HepG2 (cell line): ENCODE data around the gene PCNA. TPM values are rescaled to one million over a fixed set of nuclear protein-coding genes. Genes with fewer than 3 reads are reported as not detected.
A peak's percentile ranks its signal among the peaks of the same experiment; 100 is the strongest.

Source experiments
- AHR ChIP-seq: IDR thresholded peaks from 2 replicates; pipeline ENCODE4 v1.6.1; 2018; ENCODE audit warnings: missing genetic modification reagents, missing compliant biosample characterization
- BORCS8-MEF2B ChIP-seq: sonication (generic); formaldehyde crosslinking; IDR thresholded peaks from 2 replicates; pipeline ENCODE4 v1.8.0; 2022; ENCODE audit warnings: mild to moderate bottlenecking, missing genetic modification reagents
- CENPX ChIP-seq: sonication (generic); formaldehyde crosslinking; IDR thresholded peaks from 2 replicates; pipeline ENCODE4 v1.9.0; 2021; ENCODE audit warnings: mild to moderate bottlenecking, missing genetic modification reagents, moderate library complexity
- CREBL2 ChIP-seq: sonication (generic); formaldehyde crosslinking; IDR thresholded peaks from 2 replicates; pipeline ENCODE4 v1.8.1; 2023; ENCODE audit warnings: missing genetic modification reagents, mild to moderate bottlenecking, borderline replicate concordance
- GPBP1L1 ChIP-seq: sonication (generic); formaldehyde crosslinking; IDR thresholded peaks from 2 replicates; pipeline ENCODE4 v1.5.0; 2020; ENCODE audit warnings: mild to moderate bottlenecking, missing genetic modification reagents
- KDM6A ChIP-seq: IDR thresholded peaks from 2 replicates; pipeline ENCODE4 v1.6.1; 2016; ENCODE audit warnings: low read depth
- MXI1 ChIP-seq: IDR thresholded peaks from 3 replicates; pipeline ENCODE4 v1.6.1; 2012; ENCODE audit warnings: low read depth, low read length, inconsistent platforms, borderline replicate concordance
- SIN3B ChIP-seq: fragments of 150-350 bp; IDR thresholded peaks from 2 replicates; pipeline ENCODE4 v1.6.1; 2014; ENCODE audit warnings: low read length
- SMAD3 ChIP-seq: sonication (generic); formaldehyde crosslinking; IDR thresholded peaks from 2 replicates; pipeline ENCODE4 v1.4.0; 2020; ENCODE audit warnings: missing genetic modification reagents
- SP4 ChIP-seq: sonication (generic); formaldehyde crosslinking; IDR thresholded peaks from 2 replicates; pipeline ENCODE4 v1.8.1; 2023; ENCODE audit warnings: mild to moderate bottlenecking, missing genetic modification reagents
- TCF12 ChIP-seq, 2 experiments: fragments of 450-650 bp in 1 of 2; sonication (generic) in 1 of 2; formaldehyde crosslinking in 1 of 2; IDR thresholded peaks; 2 replicates each; pipeline versions ENCODE4 v1.6.1 to v1.8.0; 2017 to 2022; ENCODE audit warnings: antibody characterized with exemption in 1 of 2, mild to moderate bottlenecking in 1 of 2, missing genetic modification reagents in 1 of 2, moderate library complexity in 1 of 2
- ZBTB39 ChIP-seq: sonication (generic); formaldehyde crosslinking; IDR thresholded peaks from 2 replicates; pipeline ENCODE4 v1.5.0; 2020; ENCODE audit warnings: missing genetic modification reagents
- ZGPAT ChIP-seq: IDR thresholded peaks from 2 replicates; pipeline ENCODE4 v1.6.1; 2016; ENCODE audit warnings: mild to moderate bottlenecking
- ZNF235 ChIP-seq: sonication (generic); formaldehyde crosslinking; IDR thresholded peaks from 2 replicates; pipeline ENCODE4 v1.8.1; 2023; ENCODE audit warnings: mild to moderate bottlenecking, missing genetic modification reagents, borderline replicate concordance
- ZNF33B ChIP-seq: sonication (generic); formaldehyde crosslinking; IDR thresholded peaks from 2 replicates; pipeline ENCODE4 v1.5.1; 2020; ENCODE audit warnings: mild to moderate bottlenecking, missing genetic modification reagents
- ZNF343 ChIP-seq: sonication (generic); formaldehyde crosslinking; IDR thresholded peaks from 2 replicates; pipeline ENCODE4 v1.4.0; 2020; ENCODE audit warnings: mild to moderate bottlenecking, missing genetic modification reagents
- ZNF550 ChIP-seq: sonication (generic); formaldehyde crosslinking; IDR thresholded peaks from 2 replicates; pipeline ENCODE4 v1.4.0; 2020; ENCODE audit warnings: mild to moderate bottlenecking, missing genetic modification reagents, borderline replicate concordance
- ZNF644 ChIP-seq: IDR thresholded peaks from 2 replicates; pipeline ENCODE4 v1.6.1; 2016; ENCODE audit warnings: low read depth
- polyA plus RNA-seq, 8 experiments: library from polyadenylated mRNA; depleted of rRNA in 3 of 8; stranded (reverse) in 7 of 8; unstranded in 1 of 8; fragments of >200 nt; fragmentation: Illumina TruSeq in 4 of 8; extraction: Trizol in 4 of 8; gene quantifications; 2 replicates each; pipeline versions ENCODE4 v1.2.1 to v1.2.3, GENCODE V29; 2011 to 2016; ENCODE audit warnings: low read depth in 4 of 8, missing spikeins in 1 of 8, mixed read lengths in 1 of 8; ENCODE audit not compliant: insufficient read depth in 1 of 8
- total RNA-seq, 5 experiments: library from RNA; depleted of rRNA; stranded (reverse); fragments of >200 nt; fragmentation: Illumina TruSeq; extraction: Trizol; gene quantifications; 2 replicates each; pipeline ENCODE4 v1.2.3, GENCODE V29; 2016; ENCODE audit warnings: low read depth in 1 of 5
- TF ChIP-seq, protein P1 (sequence below): sonication (generic); formaldehyde crosslinking; IDR thresholded peaks from 2 replicates; pipeline ENCODE4 v1.4.0; 2020; ENCODE audit warnings: low read depth, mild to moderate bottlenecking, missing genetic modification reagents
- TF ChIP-seq, protein P2 (sequence below): sonication (generic); formaldehyde crosslinking; conservative IDR thresholded peaks from 2 replicates; pipeline ENCODE4 v1.8.0; 2022; ENCODE audit warnings: mild to moderate bottlenecking, moderate library complexity, missing genetic modification reagents
- TF ChIP-seq, protein P3 (sequence below): sonication (generic); formaldehyde crosslinking; IDR thresholded peaks from 2 replicates; pipeline ENCODE4 v1.8.0; 2022; ENCODE audit warnings: missing genetic modification reagents, mild to moderate bottlenecking, borderline replicate concordance

Gene PCNA
- total and polyA plus RNA-seq, 2 of the 13 experiments (the other 11 are each of a cell fraction or from before 2014, with no cell fraction given), result 229 to 655 TPM

- no peak for TF ChIP-seq ZNF33B
- TF ChIP-seq, protein P1, sequence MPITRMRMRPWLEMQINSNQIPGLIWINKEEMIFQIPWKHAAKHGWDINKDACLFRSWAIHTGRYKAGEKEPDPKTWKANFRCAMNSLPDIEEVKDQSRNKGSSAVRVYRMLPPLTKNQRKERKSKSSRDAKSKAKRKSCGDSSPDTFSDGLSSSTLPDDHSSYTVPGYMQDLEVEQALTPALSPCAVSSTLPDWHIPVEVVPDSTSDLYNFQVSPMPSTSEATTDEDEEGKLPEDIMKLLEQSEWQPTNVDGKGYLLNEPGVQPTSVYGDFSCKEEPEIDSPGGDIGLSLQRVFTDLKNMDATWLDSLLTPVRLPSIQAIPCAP (CRISPR knock-in tag), result peak; percentile 77
- TF ChIP-seq SP4 (CRISPR knock-in tag), result no peak; the same call in 1 of the 2 replicates
- TF ChIP-seq ZBTB39 (CRISPR knock-in tag), result no peak
- no peak; the same call in 1 of the 2 replicates for TF ChIP-seq AHR (CRISPR knock-in tag)
- TF ChIP-seq CENPX (CRISPR knock-in tag), result peak; percentile 84; the same call in 1 of the 2 replicates
- no peak for TF ChIP-seq ZNF235 (CRISPR knock-in tag)
- TF ChIP-seq GPBP1L1 (CRISPR knock-in tag), result no peak
- TF ChIP-seq, protein P2, sequence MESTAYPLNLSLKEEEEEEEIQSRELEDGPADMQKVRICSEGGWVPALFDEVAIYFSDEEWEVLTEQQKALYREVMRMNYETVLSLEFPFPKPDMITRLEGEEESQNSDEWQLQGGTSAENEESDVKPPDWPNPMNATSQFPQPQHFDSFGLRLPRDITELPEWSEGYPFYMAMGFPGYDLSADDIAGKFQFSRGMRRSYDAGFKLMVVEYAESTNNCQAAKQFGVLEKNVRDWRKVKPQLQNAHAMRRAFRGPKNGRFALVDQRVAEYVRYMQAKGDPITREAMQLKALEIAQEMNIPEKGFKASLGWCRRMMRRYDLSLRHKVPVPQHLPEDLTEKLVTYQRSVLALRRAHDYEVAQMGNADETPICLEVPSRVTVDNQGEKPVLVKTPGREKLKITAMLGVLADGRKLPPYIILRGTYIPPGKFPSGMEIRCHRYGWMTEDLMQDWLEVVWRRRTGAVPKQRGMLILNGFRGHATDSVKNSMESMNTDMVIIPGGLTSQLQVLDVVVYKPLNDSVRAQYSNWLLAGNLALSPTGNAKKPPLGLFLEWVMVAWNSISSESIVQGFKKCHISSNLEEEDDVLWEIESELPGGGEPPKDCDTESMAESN (CRISPR knock-in tag), result no peak; the same call in 1 of the 2 replicates
- TF ChIP-seq SIN3B, result no peak; the same call in 1 of the 2 replicates
- TF ChIP-seq KDM6A (CRISPR knock-in tag), result no peak
- TF ChIP-seq ZGPAT (CRISPR knock-in tag), result no peak
- TF ChIP-seq, protein P3, sequence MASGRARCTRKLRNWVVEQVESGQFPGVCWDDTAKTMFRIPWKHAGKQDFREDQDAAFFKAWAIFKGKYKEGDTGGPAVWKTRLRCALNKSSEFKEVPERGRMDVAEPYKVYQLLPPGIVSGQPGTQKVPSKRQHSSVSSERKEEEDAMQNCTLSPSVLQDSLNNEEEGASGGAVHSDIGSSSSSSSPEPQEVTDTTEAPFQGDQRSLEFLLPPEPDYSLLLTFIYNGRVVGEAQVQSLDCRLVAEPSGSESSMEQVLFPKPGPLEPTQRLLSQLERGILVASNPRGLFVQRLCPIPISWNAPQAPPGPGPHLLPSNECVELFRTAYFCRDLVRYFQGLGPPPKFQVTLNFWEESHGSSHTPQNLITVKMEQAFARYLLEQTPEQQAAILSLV (CRISPR knock-in tag), result peak; percentile 80
- no peak for TF ChIP-seq MXI1
- TF ChIP-seq BORCS8-MEF2B, result no peak
- TF ChIP-seq ZNF550 (CRISPR knock-in tag), result no peak
- TF ChIP-seq ZNF343 (CRISPR knock-in tag), result no peak
- TF ChIP-seq CREBL2, result peak; percentile 86; the same call in 1 of the 2 replicates
- TF ChIP-seq TCF12 (IDR thresholded peaks at IDR 0.05), result no peak
- no peak for TF ChIP-seq TCF12 (CRISPR knock-in tag; IDR thresholded peaks at IDR 0.05)
- no peak for TF ChIP-seq SMAD3 (CRISPR knock-in tag)
- 0 out of 2 replicates have a peak, but pooled peaks have one; percentile 33 for TF ChIP-seq ZNF644
Measured at GRCh38 chr20:5127204-5127858, 7.6 kb upstream of the PCNA start (continued).
